K562 (cell line): ENCODE measurements around the gene NAV2. TPM values are rescaled to one million over a fixed set of nuclear protein-coding genes. Genes with fewer than 3 reads are reported as not detected.

Source experiments
- ATAC-seq: fragments of 200-7000 bp; cut with Tn5 transposase; 3 replicates; pipeline ENCODE4 v1.9.1; 2020; ENCODE audit warnings: moderate library complexity
- BruUV-seq: library from RNA; stranded (reverse); fragments of 400-500 nt; replicated peaks from 2 replicates; lab custom pipeline; 2021; lab: Mats Ljungman, UMichigan
- CTCF ChIA-PET: fragments of 300-600 bp; formaldehyde crosslinking; extraction: SDS; loops from one replicate; lab custom pipeline; 2021; ENCODE audit warnings: low intra/inter-chr PET ratio; lab: Yijun Ruan, JAX
- POLR2A ChIA-PET: fragments of 300-600, 350-650 bp; sonication (Branson Sonifier 250); formaldehyde crosslinking; extraction: SDS; loops from one replicate; lab custom pipeline; 2021; ENCODE audit warnings: antibody characterized with exemption, inconsistent platforms; lab: Yijun Ruan, JAX
- DNase-seq, 4 experiments: peaks; one replicate each; pipeline versions ENCODE4 v3.0.0 to v3.0.0-alpha.2; 2011 to 2018; ENCODE audit warnings: low spot score in 3 of 4, mixed read lengths in 3 of 4; ENCODE audit errors: extremely low read depth in 1 of 4
- FAIRE-seq: peaks from 2 replicates; lab custom pipeline; 2011; peaks lifted over from hg19 to GRCh38; lab: Jason Lieb, UNC
- H2AFZ ChIP-seq: 2 replicates; pipeline ENCODE4 v1.6.0; 2011; ENCODE audit warnings: low read depth, low read length, control low read depth, inconsistent platforms
- H3K27ac ChIP-seq: fragments of 200-600 bp; 3 replicates; pipeline ENCODE4 v1.8.0; 2011; ENCODE audit warnings: low read depth, mild to moderate bottlenecking, control low read depth, inconsistent platforms, low read length, moderate library complexity, mixed read lengths; ENCODE audit errors: extremely low read depth
- H3K27me3 ChIP-seq, 2 experiments: fragments of 300-600 bp in 1 of 2; 2 replicates in 1 of 2; 3 replicates in 1 of 2; pipeline versions ENCODE4 v1.6.0 to v1.8.0; 2011; ENCODE audit warnings: inconsistent platforms in 2 of 2, low read length in 2 of 2, mild to moderate bottlenecking in 1 of 2, mixed read lengths in 1 of 2, moderate library complexity in 1 of 2; ENCODE audit not compliant: control insufficient read depth in 2 of 2, insufficient read depth in 2 of 2
- H3K36me3 ChIP-seq: fragments of 300-600 bp; 3 replicates; pipeline ENCODE4 v1.8.0; 2011; ENCODE audit warnings: mild to moderate bottlenecking, low read length, inconsistent platforms; ENCODE audit not compliant: control insufficient read depth, insufficient read depth
- H3K4me1 ChIP-seq, 2 experiments: fragments of 200-600 bp in 1 of 2; replicated peaks in 1 of 2; 2 replicates in 1 of 2; 3 replicates in 1 of 2; pipeline versions ENCODE4 v1.5.1 to v1.8.0; 2011; ENCODE audit warnings: inconsistent platforms in 2 of 2, low read length in 2 of 2, mild to moderate bottlenecking in 1 of 2, mixed read lengths in 1 of 2, moderate library complexity in 1 of 2; ENCODE audit not compliant: control insufficient read depth in 2 of 2, insufficient read depth in 2 of 2
- H3K4me2 ChIP-seq: 2 replicates; pipeline ENCODE4 v1.6.1; 2011; ENCODE audit warnings: low read length, control low read depth, inconsistent platforms, mixed read lengths; ENCODE audit not compliant: insufficient read depth
- H3K4me3 ChIP-seq: fragments of 200-600 bp; sonication (generic), shearing (Covaris generic); 2 replicates; pipeline ENCODE4 v1.5.1; 2016; ENCODE audit warnings: control low read depth, inconsistent platforms
- H3K79me2 ChIP-seq: fragments of 200-600 bp; 3 replicates; pipeline ENCODE4 v1.8.0; 2011; ENCODE audit warnings: low read length, inconsistent platforms; ENCODE audit not compliant: control insufficient read depth, insufficient read depth
- H3K9ac ChIP-seq, 2 experiments: 2 replicates each; pipeline versions ENCODE4 v1.6.0 to v1.6.1; 2011; ENCODE audit warnings: low read depth in 2 of 2, low read length in 2 of 2, control low read depth in 1 of 2, inconsistent platforms in 1 of 2, mild to moderate bottlenecking in 1 of 2, mixed read lengths in 1 of 2; ENCODE audit not compliant: insufficient read depth in 1 of 2
- H3K9me1 ChIP-seq: one replicate; pipeline ENCODE4 v1.6.0; 2011; ENCODE audit warnings: inconsistent platforms, mild to moderate bottlenecking, low read length, moderate library complexity; ENCODE audit not compliant: control insufficient read depth, insufficient read depth
- H3K9me3 ChIP-seq: replicated peaks from 2 replicates; pipeline ENCODE4 v1.5.1; 2011; ENCODE audit warnings: low read depth, low read length, inconsistent platforms; ENCODE audit not compliant: control insufficient read depth, insufficient read depth
- H4K20me1 ChIP-seq: replicated peaks from 2 replicates; pipeline ENCODE4 v1.6.1; 2011; ENCODE audit warnings: low read length, inconsistent platforms, mixed read lengths; ENCODE audit not compliant: control insufficient read depth, insufficient read depth
- EP400 ChIP-seq: fragments of 450-650 bp; IDR thresholded peaks from 2 replicates; pipeline ENCODE4 v1.6.1; 2017; ENCODE audit warnings: antibody characterized with exemption, mild to moderate bottlenecking, moderate library complexity
- ETV5 ChIP-seq: sonication (generic); formaldehyde crosslinking; IDR thresholded peaks from 2 replicates; pipeline ENCODE4 v1.4.0; 2020; ENCODE audit warnings: low read depth, mild to moderate bottlenecking, missing genetic modification reagents
- HNRNPH1 ChIP-seq: fragments of 200-400 bp; formaldehyde crosslinking; optimal IDR thresholded peaks from 2 replicates; pipeline ENCODE3; 2017; ENCODE audit warnings: low read depth, mild to moderate bottlenecking, low read length, moderate library complexity
- ZNF146 ChIP-seq: IDR thresholded peaks from one replicate; pipeline ENCODE4 v1.6.1; 2018; ENCODE audit warnings: missing compliant biosample characterization; ENCODE audit not compliant: unreplicated experiment
- WGBS: fragments of 100-300 bp; shearing (Covaris generic); methylation state at CpG from one replicate; pipeline ENCODE4 v1.1.6; 2016; ENCODE audit warnings: low coverage, mixed read lengths; ENCODE audit not compliant: insufficient coverage; ENCODE audit errors: missing lambda C conversion rate; 5-methylcytosine and 5-hydroxymethylcytosine counted together
- in situ Hi-C: fragments of 300-500 bp; cut with MboI; formaldehyde crosslinking; loops from 4 replicates; pipeline ENCODE4 v1.15.0; 2018; ENCODE audit warnings: inconsistent platforms, mixed read lengths
- intact Hi-C: fragments of 100-400 bp; cut with micrococcal nuclease; formaldehyde crosslinking; loops from 2 replicates; pipeline ENCODE4 v1.14.2; 2022
- polyA plus RNA-seq, 8 experiments: library from polyadenylated mRNA; depleted of rRNA in 4 of 8; stranded (reverse) in 5 of 8; unstranded in 3 of 8; fragments of >200 nt; fragmentation: Nextera tagmentation in 2 of 8; fragmentation: Illumina TruSeq in 1 of 8; extraction: Ambion mirVana in 2 of 8; extraction: Trizol in 1 of 8; gene quantifications; 2 replicates each; pipeline versions ENCODE4 v1.2.1 to v1.2.3, GENCODE V29; 2011 to 2014; ENCODE audit warnings: inconsistent platforms in 1 of 8, missing spikeins in 1 of 8
- total RNA-seq, 7 experiments: library from RNA; depleted of rRNA in 6 of 7; stranded (reverse); fragments of >200 nt in 6 of 7; fragmentation: Illumina TruSeq in 2 of 7; extraction: Trizol in 2 of 7; gene quantifications; 2 replicates each; pipeline versions ENCODE4 v1.2.1 to v1.2.3, GENCODE V29; 2011 to 2021; ENCODE audit warnings: low replicate concordance in 1 of 7

Gene NAV2
- total and polyA plus RNA-seq, 9 of the 15 experiments (the other 6 are each of a cell fraction or from before 2014, with no cell fraction given), result 0.03 to 0.35 (median 0.05) TPM

- Histone ChIP-seq H3K36me3 (no peaks in the 10 kb centered on the region), H3K79me2 (no peaks in the 10 kb centered on the region)
- TF ChIP-seq ETV5 (CRISPR knock-in tag) (no peak), HNRNPH1 (no peak)
- TF ChIP-seq, all 486 proteins: peak for 0
- H3K9ac ChIP-seq, result no peak overlapping the region
- ChIA-PET CTCF (no interaction called here), POLR2A (no interaction called here)
- H3K27me3 ChIP-seq, result peaks cover 11 to 14% of the 10 kb centered on the region in 2 experiments; a peak in 4 of 5 replicates
- no peak overlapping the region for H3K4me2 ChIP-seq
- H3K9me1 ChIP-seq, result no peaks in the 10 kb centered on the region
- FAIRE-seq, result no peak
- peaks cover 0 to 9% of the 10 kb centered on the region in 2 experiments; a peak in 2 of 5 replicates for H3K4me1 ChIP-seq
- intact Hi-C loops, result no loop called here
- H2AFZ ChIP-seq, result no peak overlapping the region
- DNase-seq, result no peak
- H3K4me3 ChIP-seq, result no peak overlapping the region
- in situ Hi-C loops, result no loop called here
- 5% methylated on average over 2 of the region's 2 CpGs for WGBS
- H4K20me1 ChIP-seq, result no peaks in the 10 kb centered on the region
- no TSS peak for BruUV-seq
- no peak overlapping the region for H3K27ac ChIP-seq
- no peaks in the 10 kb centered on the region for H3K9me3 ChIP-seq
- ATAC-seq, result no peak
Measured at GRCh38 chr11:20047769-20048154, 335.1 kb downstream of the NAV2 start.

- no peak overlapping the region for H3K9ac ChIP-seq
- 31% methylated on average over 3 of the region's 3 CpGs for WGBS
- H4K20me1 ChIP-seq, result no peaks in the 10 kb centered on the region
- no peak overlapping the region for H3K4me2 ChIP-seq
- FAIRE-seq (no peak), ATAC-seq (no peak), DNase-seq (no peak)
- H3K9me1 ChIP-seq, result no peaks in the 10 kb centered on the region
- H3K4me1 ChIP-seq, result peaks cover 0 to 9% of the 10 kb centered on the region in 2 experiments; a peak in 2 of 5 replicates
- no TSS peak for BruUV-seq
- in situ Hi-C loops, result no loop called here
- CTCF ChIA-PET, result no interaction called here
- no peaks in the 10 kb centered on the region for H3K79me2 ChIP-seq
- no peaks in the 10 kb centered on the region for H3K36me3 ChIP-seq
- no peaks in the 10 kb centered on the region for H3K9me3 ChIP-seq
- H3K4me3 ChIP-seq, result no peak overlapping the region
- POLR2A ChIA-PET, result no interaction called here
- peaks cover 6 to 9% of the 10 kb centered on the region in 2 experiments; a peak in 3 of 5 replicates for H3K27me3 ChIP-seq
- no peak for TF ChIP-seq EP400
- TF ChIP-seq ZNF146 (CRISPR knock-in tag), result peak; percentile 5
- H2AFZ ChIP-seq, result no peak overlapping the region
- no peak overlapping the region for H3K27ac ChIP-seq
- intact Hi-C loops, result no loop called here
Measured at GRCh38 chr11:20048246-20048645, 335.6 kb downstream of the NAV2 start.
